GM21529 (cell line): ENCODE data around the gene SYMPK.

Experiments used
- ATAC-seq: cut with Tn5 transposase; IDR thresholded peaks from one replicate; pipeline ENCODE4 v1.9.1; 2021; ENCODE audit not compliant: unreplicated experiment

SYMPK gene

GRCh38 chr19:45826934-45827333 is 36.0 kb downstream of the SYMPK start:
- no peak for ATAC-seq

GRCh38 chr19:45825917-45826893 is 36.7 kb downstream of the SYMPK start:
- ATAC-seq = no peak

GRCh38 chr19:45825263-45825605 is 37.7 kb downstream of the SYMPK start:
- ATAC-seq = no peak

GRCh38 chr19:45824531-45825262 is 38.2 kb downstream of the SYMPK start:
- no peak for ATAC-seq

- ATAC-seq = no peak
Observed at GRCh38 chr19:45824041-45824471, 38.9 kb downstream of the SYMPK start.

GRCh38 chr19:45823182-45823581 is 39.8 kb downstream of the SYMPK start:
- no peak for ATAC-seq

- ATAC-seq = no peak
Observed at GRCh38 chr19:45822716-45823115, 40.2 kb downstream of the SYMPK start.

- ATAC-seq = no peak
Observed at GRCh38 chr19:45821570-45821969, 41.4 kb downstream of the SYMPK start.

- no peak for ATAC-seq
Observed at GRCh38 chr19:45821103-45821521, 41.8 kb downstream of the SYMPK start.

GRCh38 chr19:45820413-45821102 is 42.4 kb downstream of the SYMPK start:
- no peak for ATAC-seq

- ATAC-seq = no peak
Observed at GRCh38 chr19:45819769-45820168, 43.2 kb downstream of the SYMPK start.

- no peak for ATAC-seq
Observed at GRCh38 chr19:45817725-45818301, 45.1 kb downstream of the SYMPK start.

GRCh38 chr19:45817010-45817724 is 45.8 kb downstream of the SYMPK start:
- ATAC-seq = peak; percentile 89

GRCh38 chr19:45816236-45817009 is 46.5 kb downstream of the SYMPK start:
- no peak for ATAC-seq

- ATAC-seq = no peak
Observed at GRCh38 chr19:45815481-45816216, 47.3 kb downstream of the SYMPK start.

GRCh38 chr19:45814851-45815480 is 48.0 kb downstream of the SYMPK start, which contains the start of gene RSPH6A:
TSS of gene RSPH6A (minus strand) at chr19:45815308. CDS start at chr19:45815176, 132 bp downstream.
- no peak for ATAC-seq

- ATAC-seq = no peak
Observed at GRCh38 chr19:45814166-45814780, 48.7 kb downstream of the SYMPK start.

- ATAC-seq = no peak
Observed at GRCh38 chr19:45812297-45812696, 50.6 kb downstream of the SYMPK start.
